Measurements from ENCODE around the gene GINS2. TPM values are rescaled to one million over a fixed set of nuclear protein-coding genes. Genes with fewer than 3 reads are reported as not detected.

GINS2 gene
- total RNA-seq, 1 donor from 2014 or later: 0.25 TPM

- Histone ChIP-seq H3K27ac (no peak overlapping the region), H3K4me1 (no peaks in the 10 kb centered on the region), H3K27me3 (no peaks in the 10 kb centered on the region), H3K36me3 (no peaks in the 10 kb centered on the region), H3K9me3 (no peaks in the 10 kb centered on the region), H3K4me3 (no peak overlapping the region)
- intact Hi-C loops (cut with DNase I): no loop called here
- no peak for DNase-seq (ENCODE audit: extremely low spot score in 2 of 2)
- TF ChIP-seq POLR2AphosphoS5 (IDR thresholded peaks at IDR 0.05; ENCODE audit: insufficient read depth in 1 of 2, low read depth in 1 of 2): no peak
- TF ChIP-seq POLR2A (IDR thresholded peaks at IDR 0.05): no peak
- TF ChIP-seq, protein P1, sequence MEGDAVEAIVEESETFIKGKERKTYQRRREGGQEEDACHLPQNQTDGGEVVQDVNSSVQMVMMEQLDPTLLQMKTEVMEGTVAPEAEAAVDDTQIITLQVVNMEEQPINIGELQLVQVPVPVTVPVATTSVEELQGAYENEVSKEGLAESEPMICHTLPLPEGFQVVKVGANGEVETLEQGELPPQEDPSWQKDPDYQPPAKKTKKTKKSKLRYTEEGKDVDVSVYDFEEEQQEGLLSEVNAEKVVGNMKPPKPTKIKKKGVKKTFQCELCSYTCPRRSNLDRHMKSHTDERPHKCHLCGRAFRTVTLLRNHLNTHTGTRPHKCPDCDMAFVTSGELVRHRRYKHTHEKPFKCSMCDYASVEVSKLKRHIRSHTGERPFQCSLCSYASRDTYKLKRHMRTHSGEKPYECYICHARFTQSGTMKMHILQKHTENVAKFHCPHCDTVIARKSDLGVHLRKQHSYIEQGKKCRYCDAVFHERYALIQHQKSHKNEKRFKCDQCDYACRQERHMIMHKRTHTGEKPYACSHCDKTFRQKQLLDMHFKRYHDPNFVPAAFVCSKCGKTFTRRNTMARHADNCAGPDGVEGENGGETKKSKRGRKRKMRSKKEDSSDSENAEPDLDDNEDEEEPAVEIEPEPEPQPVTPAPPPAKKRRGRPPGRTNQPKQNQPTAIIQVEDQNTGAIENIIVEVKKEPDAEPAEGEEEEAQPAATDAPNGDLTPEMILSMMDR (IDR thresholded peaks at IDR 0.05): no peak
Observed at GRCh38 chr16:85695196-85696128, 6.7 kb upstream of the GINS2 start.

- Histone ChIP-seq H3K4me3 (no peak overlapping the region), H3K27ac (no peak overlapping the region), H3K9me3 (no peaks in the 10 kb centered on the region), H3K27me3 (no peaks in the 10 kb centered on the region), H3K4me1 (peaks cover 16% of the 10 kb centered on the region), H3K36me3 (no peaks in the 10 kb centered on the region)
- TF ChIP-seq POLR2AphosphoS5 (IDR thresholded peaks at IDR 0.05; ENCODE audit: insufficient read depth in 1 of 2, low read depth in 1 of 2) (no peak), POLR2A (IDR thresholded peaks at IDR 0.05) (no peak)
- intact Hi-C loops (cut with DNase I): no loop called here
- no peak for DNase-seq (ENCODE audit: extremely low spot score in 2 of 2)
Observed at GRCh38 chr16:85690469-85691064, 1.8 kb upstream of the GINS2 start.

GRCh38 chr16:85689950-85690320, 1.2 kb upstream of the GINS2 start:
- no peaks in the 10 kb centered on the region for H3K36me3 ChIP-seq
- no peaks in the 10 kb centered on the region for H3K9me3 ChIP-seq
- DNase-seq (ENCODE audit: extremely low spot score in 2 of 2): no peak
- H3K27me3 ChIP-seq: no peaks in the 10 kb centered on the region
- no peak overlapping the region for H3K27ac ChIP-seq
- H3K4me3 ChIP-seq: no peak overlapping the region
- intact Hi-C loops (cut with DNase I): no loop called here
- no peak for TF ChIP-seq POLR2A (IDR thresholded peaks at IDR 0.05)
- TF ChIP-seq POLR2AphosphoS5 (IDR thresholded peaks at IDR 0.05; ENCODE audit: insufficient read depth in 1 of 2, low read depth in 1 of 2): no peak
- TF ChIP-seq, protein P1 (IDR thresholded peaks at IDR 0.05): no peak
- H3K4me1 ChIP-seq: peaks cover 16% of the 10 kb centered on the region

GRCh38 chr16:85689285-85689949, 663 bp upstream of the GINS2 start:
- H3K36me3 ChIP-seq: no peaks in the 10 kb centered on the region
- intact Hi-C loops (cut with DNase I): no loop called here
- H3K27ac ChIP-seq: no peak overlapping the region
- H3K9me3 ChIP-seq: no peaks in the 10 kb centered on the region
- H3K4me1 ChIP-seq: peaks cover 16% of the 10 kb centered on the region
- DNase-seq (ENCODE audit: extremely low spot score in 2 of 2): no peak
- peak overlapping the region; percentile 62 to 79 for H3K4me3 ChIP-seq
- TF ChIP-seq POLR2AphosphoS5 (IDR thresholded peaks at IDR 0.05; ENCODE audit: insufficient read depth in 1 of 2, low read depth in 1 of 2): no peak
- TF ChIP-seq POLR2A (IDR thresholded peaks at IDR 0.05): no peak
- TF ChIP-seq, protein P1 (IDR thresholded peaks at IDR 0.05): no peak
- no peaks in the 10 kb centered on the region for H3K27me3 ChIP-seq

- Histone ChIP-seq H3K4me1 (peaks cover 16% of the 10 kb centered on the region), H3K9me3 (no peaks in the 10 kb centered on the region), H3K27me3 (no peaks in the 10 kb centered on the region), H3K27ac (no peak overlapping the region), H3K4me3 (peak overlapping the region; percentile 62 to 79), H3K36me3 (no peaks in the 10 kb centered on the region)
- TF ChIP-seq POLR2A (IDR thresholded peaks at IDR 0.05): no peak
- TF ChIP-seq, protein P1 (IDR thresholded peaks at IDR 0.05): no peak
- TF ChIP-seq POLR2AphosphoS5 (IDR thresholded peaks at IDR 0.05; ENCODE audit: insufficient read depth in 1 of 2, low read depth in 1 of 2): no peak
- intact Hi-C loops (cut with DNase I): no loop called here
- DNase-seq (ENCODE audit: extremely low spot score in 2 of 2): no peak
Observed at GRCh38 chr16:85687651-85688471, 893 bp downstream of the GINS2 start.

Measured in vagina (tissue), 2 donors.